Osteocyte (in vitro differentiated cells): Measurements from ENCODE around the gene ELAC2. TPM values are rescaled to one million over a fixed set of nuclear protein-coding genes. Genes with fewer than 3 reads are reported as not detected.

Experiments
- DNase-seq: peaks from one replicate; pipeline ENCODE4 v3.0.0; 2021; ENCODE audit warnings: mixed read lengths; ENCODE audit not compliant: unreplicated experiment; ENCODE audit errors: extremely low spot score
- H3K27ac Mint-ChIP-seq: one replicate; pipeline ENCODE4 v1.8.0; 2021; ENCODE audit warnings: mild to moderate bottlenecking, mixed read lengths; ENCODE audit not compliant: unreplicated experiment
- H3K27me3 Mint-ChIP-seq: one replicate; pipeline ENCODE4 v1.8.0; 2021; ENCODE audit warnings: mixed read lengths; ENCODE audit not compliant: unreplicated experiment
- H3K36me3 Mint-ChIP-seq: one replicate; pipeline ENCODE4 v1.8.0; 2021; ENCODE audit warnings: mixed read lengths; ENCODE audit not compliant: unreplicated experiment
- H3K4me1 Mint-ChIP-seq: one replicate; pipeline ENCODE4 v1.8.0; 2021; ENCODE audit warnings: mixed read lengths; ENCODE audit not compliant: unreplicated experiment
- H3K4me3 Mint-ChIP-seq: one replicate; pipeline ENCODE4 v1.8.0; 2021; ENCODE audit warnings: mild to moderate bottlenecking, moderate library complexity, mixed read lengths; ENCODE audit not compliant: unreplicated experiment
- H3K9me3 Mint-ChIP-seq: one replicate; pipeline ENCODE4 v1.8.0; 2021; ENCODE audit warnings: mixed read lengths; ENCODE audit not compliant: unreplicated experiment
- total RNA-seq: library from RNA; stranded (reverse); gene quantifications from 2 replicates; pipeline ENCODE4 v1.2.1, GENCODE V29; 2021
- TF ChIP-seq, protein P1 (sequence below): fragments of 200-600 bp; sonication (generic); IDR thresholded peaks from 2 replicates; pipeline ENCODE4 v1.5.0; 2021; ENCODE audit warnings: antibody characterized with exemption, mild to moderate bottlenecking, moderate library complexity

The ELAC2 gene
- total RNA-seq, 1 donor from 2014 or later = 51.8 TPM

DNA sequence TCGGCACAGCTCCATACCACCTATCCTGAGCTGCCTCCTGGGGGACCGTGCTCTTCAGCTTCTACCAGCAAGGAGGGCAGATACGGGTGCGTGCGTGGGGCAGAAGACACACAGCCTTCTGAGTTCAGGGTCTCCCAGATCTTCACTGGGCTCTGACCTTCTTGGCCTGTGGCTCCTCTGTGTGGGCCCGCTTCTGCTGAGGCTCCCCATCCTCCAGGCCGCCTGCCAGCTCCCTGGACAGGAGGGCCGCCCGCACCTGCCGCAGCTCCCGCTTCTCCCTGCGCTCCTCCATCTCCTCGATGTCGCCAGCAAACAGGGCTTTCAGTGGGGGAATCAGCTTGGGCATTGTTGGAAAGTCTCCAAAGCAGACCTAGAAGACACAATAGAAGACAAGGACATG is 25.2 kb downstream of the ELAC2 start:
- Mint-ChIP-seq H3K4me3 (no peak overlapping the region), H3K27ac (no peak overlapping the region), H3K27me3 (no peaks in the 10 kb centered on the region), H3K9me3 (no peaks in the 10 kb centered on the region), H3K4me1 (peaks cover 2% of the 10 kb centered on the region), H3K36me3 (peaks cover 51% of the 10 kb centered on the region)
- TF ChIP-seq, protein P1, sequence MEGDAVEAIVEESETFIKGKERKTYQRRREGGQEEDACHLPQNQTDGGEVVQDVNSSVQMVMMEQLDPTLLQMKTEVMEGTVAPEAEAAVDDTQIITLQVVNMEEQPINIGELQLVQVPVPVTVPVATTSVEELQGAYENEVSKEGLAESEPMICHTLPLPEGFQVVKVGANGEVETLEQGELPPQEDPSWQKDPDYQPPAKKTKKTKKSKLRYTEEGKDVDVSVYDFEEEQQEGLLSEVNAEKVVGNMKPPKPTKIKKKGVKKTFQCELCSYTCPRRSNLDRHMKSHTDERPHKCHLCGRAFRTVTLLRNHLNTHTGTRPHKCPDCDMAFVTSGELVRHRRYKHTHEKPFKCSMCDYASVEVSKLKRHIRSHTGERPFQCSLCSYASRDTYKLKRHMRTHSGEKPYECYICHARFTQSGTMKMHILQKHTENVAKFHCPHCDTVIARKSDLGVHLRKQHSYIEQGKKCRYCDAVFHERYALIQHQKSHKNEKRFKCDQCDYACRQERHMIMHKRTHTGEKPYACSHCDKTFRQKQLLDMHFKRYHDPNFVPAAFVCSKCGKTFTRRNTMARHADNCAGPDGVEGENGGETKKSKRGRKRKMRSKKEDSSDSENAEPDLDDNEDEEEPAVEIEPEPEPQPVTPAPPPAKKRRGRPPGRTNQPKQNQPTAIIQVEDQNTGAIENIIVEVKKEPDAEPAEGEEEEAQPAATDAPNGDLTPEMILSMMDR = no peak
- DNase-seq = no peak

GRCh38 chr17:12990926-12991325 is 26.9 kb downstream of the ELAC2 start:
- no peak for DNase-seq
- Mint-ChIP-seq H3K27ac (no peak overlapping the region), H3K27me3 (no peaks in the 10 kb centered on the region), H3K4me3 (no peak overlapping the region), H3K4me1 (peaks cover 2% of the 10 kb centered on the region), H3K9me3 (no peaks in the 10 kb centered on the region), H3K36me3 (peaks cover 39% of the 10 kb centered on the region)
- TF ChIP-seq, protein P1 = no peak

DNA sequence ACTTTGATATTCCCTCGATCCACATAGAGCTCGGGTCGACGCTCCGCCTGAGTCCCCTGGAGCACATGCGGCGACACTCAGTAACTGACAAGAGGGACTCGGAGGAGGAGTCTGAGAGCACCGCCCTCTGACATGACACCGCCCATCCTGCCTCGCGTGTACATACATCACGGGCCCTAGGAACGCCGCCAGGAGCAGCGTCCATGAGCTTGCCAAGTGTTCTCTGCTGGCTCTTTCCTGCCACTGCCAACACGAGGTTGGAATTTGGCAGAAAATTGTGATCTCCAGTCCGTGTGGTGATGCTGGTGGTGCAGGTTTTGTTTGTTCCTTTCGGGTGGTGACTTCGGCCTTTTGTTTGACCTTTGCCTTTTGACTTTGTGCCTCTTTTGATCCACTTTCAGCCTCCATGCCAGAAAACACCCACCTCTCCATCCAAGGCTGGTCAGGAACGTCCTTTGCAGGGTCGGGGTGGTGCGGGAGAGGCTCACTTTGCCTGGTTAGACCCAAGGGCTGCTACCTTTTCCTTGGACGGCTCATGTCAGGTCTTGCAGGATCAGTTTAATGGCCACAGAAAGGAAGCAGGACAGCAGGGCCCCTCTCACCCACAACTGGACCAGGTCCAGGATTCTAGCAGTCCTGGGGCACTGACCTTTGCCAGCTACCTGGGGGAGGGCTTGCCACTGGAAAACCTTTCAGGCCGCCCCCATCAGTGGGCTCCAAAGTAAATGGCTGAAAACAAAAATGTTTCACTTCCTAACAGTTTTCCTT is 27.6 kb downstream of the ELAC2 start:
- TF ChIP-seq, protein P1 = no peak
- H3K9me3 Mint-ChIP-seq = no peaks in the 10 kb centered on the region
- H3K36me3 Mint-ChIP-seq = peaks cover 35% of the 10 kb centered on the region
- no peaks in the 10 kb centered on the region for H3K27me3 Mint-ChIP-seq
- peaks cover 2% of the 10 kb centered on the region for H3K4me1 Mint-ChIP-seq
- DNase-seq = no peak
- no peak overlapping the region for H3K4me3 Mint-ChIP-seq
- H3K27ac Mint-ChIP-seq = no peak overlapping the region

DNA sequence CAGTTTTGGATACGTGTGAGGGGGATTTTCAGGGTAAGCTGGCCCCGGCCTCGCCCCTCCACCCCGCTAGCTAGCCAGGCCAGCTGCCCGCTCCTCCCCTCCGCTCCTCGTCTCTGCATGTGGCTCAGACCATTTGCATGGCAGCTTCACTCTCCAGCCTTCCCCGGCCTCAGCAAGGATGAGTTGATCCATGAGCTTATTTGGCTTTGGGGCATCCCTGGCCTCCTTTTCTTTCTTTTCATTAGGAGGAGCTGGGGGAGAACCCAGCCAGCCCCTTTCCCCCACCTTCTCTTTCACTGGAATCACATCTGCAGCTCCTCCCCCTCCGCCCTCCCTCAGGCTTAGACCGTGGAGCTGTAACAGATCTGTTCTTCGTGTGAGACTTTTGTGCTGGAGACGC is 30.7 kb downstream of the ELAC2 start:
- no peak overlapping the region for H3K27ac Mint-ChIP-seq
- DNase-seq = no peak
- TF ChIP-seq, protein P1 = no peak
- H3K4me3 Mint-ChIP-seq = no peak overlapping the region
- H3K4me1 Mint-ChIP-seq = peaks cover 2% of the 10 kb centered on the region
- H3K36me3 Mint-ChIP-seq = peaks cover 20% of the 10 kb centered on the region
- H3K27me3 Mint-ChIP-seq = no peaks in the 10 kb centered on the region
- H3K9me3 Mint-ChIP-seq = no peaks in the 10 kb centered on the region

- peaks cover 7% of the 10 kb centered on the region for H3K36me3 Mint-ChIP-seq
- DNase-seq = no peak
- TF ChIP-seq, protein P1 = no peak
Observed at GRCh38 chr17:12985431-12986293, 32.2 kb downstream of the ELAC2 start.

More at GRCh38 chr17:12985431-12986293, 32.2 kb downstream of the ELAC2 start:
- Mint-ChIP-seq H3K27ac (no peak overlapping the region), H3K4me3 (no peak overlapping the region), H3K9me3 (no peaks in the 10 kb centered on the region), H3K27me3 (no peaks in the 10 kb centered on the region), H3K4me1 (peaks cover 2% of the 10 kb centered on the region)
